ENCODE results near the gene PARP11. TPM values are rescaled to one million over a fixed set of nuclear protein-coding genes. Genes with fewer than 3 reads are reported as not detected.

The PARP11 gene
- total and polyA plus RNA-seq, 2 donors: 7.1 to 10.4 TPM

- no peak for DNase-seq (ENCODE audit: low read depth in 6 of 9, low spot score in 9 of 9)
- Histone ChIP-seq H3K4me1 (ENCODE audit: control insufficient read depth in 2 of 2, insufficient read depth in 2 of 2, low read length in 2 of 2) (peaks cover 0 to 16% of the 10 kb centered on the region in 2 donors), H3K9me3 (ENCODE audit: control insufficient read depth in 2 of 2, insufficient read depth in 1 of 2, low read length in 1 of 2) (no peaks in the 10 kb centered on the region), H3K36me3 (ENCODE audit: control insufficient read depth in 2 of 2, insufficient read depth in 2 of 2, low read length in 1 of 2) (no peaks in the 10 kb centered on the region), H3K27me3 (ENCODE audit: control insufficient read depth in 2 of 2, insufficient read depth in 1 of 2, low read length in 1 of 2) (no peaks in the 10 kb centered on the region), H3K4me3 (ENCODE audit: low read length in 2 of 2) (no peak overlapping the region), H3K27ac (ENCODE audit: low read depth in 1 of 2, low read length in 1 of 2) (no peak overlapping the region)
- WGBS: 92% methylated on average over 5 of the region's 5 CpGs
These were observed 97.7 kb downstream of the PARP11 start for GRCh38 chr12:3775385-3776035.

GRCh38 chr12:3772380-3772779 lies 100.8 kb downstream of the PARP11 start:
- H3K4me1 ChIP-seq (ENCODE audit: control insufficient read depth in 2 of 2, insufficient read depth in 2 of 2, low read length in 2 of 2): peaks cover 0 to 16% of the 10 kb centered on the region in 2 donors
- peak overlapping the region in 1 of 2 donors; percentile 67 for H3K27ac ChIP-seq (ENCODE audit: low read depth in 1 of 2, low read length in 1 of 2)
- H3K36me3 ChIP-seq (ENCODE audit: control insufficient read depth in 2 of 2, insufficient read depth in 2 of 2, low read length in 1 of 2): no peaks in the 10 kb centered on the region
- 38% methylated on average over 4 of the region's 4 CpGs for WGBS
- no peak overlapping the region for H3K4me3 ChIP-seq (ENCODE audit: low read length in 2 of 2)
- DNase-seq (ENCODE audit: low read depth in 6 of 9, low spot score in 9 of 9): peak in 5 of 9 donors; percentile 38 to 74 (median 41)
- no peaks in the 10 kb centered on the region for H3K27me3 ChIP-seq (ENCODE audit: control insufficient read depth in 2 of 2, insufficient read depth in 1 of 2, low read length in 1 of 2)
- H3K9me3 ChIP-seq (ENCODE audit: control insufficient read depth in 2 of 2, insufficient read depth in 1 of 2, low read length in 1 of 2): no peaks in the 10 kb centered on the region

- Histone ChIP-seq H3K4me3 (ENCODE audit: low read length in 2 of 2) (no peak overlapping the region), H3K27ac (ENCODE audit: low read depth in 1 of 2, low read length in 1 of 2) (peak overlapping the region in 1 of 2 donors; percentile 67), H3K9me3 (ENCODE audit: control insufficient read depth in 2 of 2, insufficient read depth in 1 of 2, low read length in 1 of 2) (no peaks in the 10 kb centered on the region), H3K36me3 (ENCODE audit: control insufficient read depth in 2 of 2, insufficient read depth in 2 of 2, low read length in 1 of 2) (no peaks in the 10 kb centered on the region), H3K4me1 (ENCODE audit: control insufficient read depth in 2 of 2, insufficient read depth in 2 of 2, low read length in 2 of 2) (peaks cover 0 to 16% of the 10 kb centered on the region in 2 donors), H3K27me3 (ENCODE audit: control insufficient read depth in 2 of 2, insufficient read depth in 1 of 2, low read length in 1 of 2) (no peaks in the 10 kb centered on the region)
- DNase-seq (ENCODE audit: low read depth in 6 of 9, low spot score in 9 of 9): no peak
- WGBS: 93% methylated on average over 1 of the region's 1 CpG
These were observed 101.3 kb downstream of the PARP11 start for GRCh38 chr12:3771853-3772252.

GRCh38 chr12:3770891-3771290 lies 102.3 kb downstream of the PARP11 start:
- H3K36me3 ChIP-seq (ENCODE audit: control insufficient read depth in 2 of 2, insufficient read depth in 2 of 2, low read length in 1 of 2): no peaks in the 10 kb centered on the region

GRCh38 chr12:3768911-3769447 lies 104.2 kb downstream of the PARP11 start:
- Histone ChIP-seq H3K27me3 (ENCODE audit: control insufficient read depth in 2 of 2, insufficient read depth in 1 of 2, low read length in 1 of 2) (no peaks in the 10 kb centered on the region), H3K36me3 (ENCODE audit: control insufficient read depth in 2 of 2, insufficient read depth in 2 of 2, low read length in 1 of 2) (no peaks in the 10 kb centered on the region), H3K4me3 (ENCODE audit: low read length in 2 of 2) (no peak overlapping the region), H3K27ac (ENCODE audit: low read depth in 1 of 2, low read length in 1 of 2) (no peak overlapping the region), H3K9me3 (ENCODE audit: control insufficient read depth in 2 of 2, insufficient read depth in 1 of 2, low read length in 1 of 2) (no peaks in the 10 kb centered on the region), H3K4me1 (ENCODE audit: control insufficient read depth in 2 of 2, insufficient read depth in 2 of 2, low read length in 2 of 2) (peaks cover 0 to 16% of the 10 kb centered on the region in 2 donors)
- WGBS: 96% methylated on average over 3 of the region's 3 CpGs
- no peak for DNase-seq (ENCODE audit: low read depth in 6 of 9, low spot score in 9 of 9)

More at GRCh38 chr12:3770891-3771290, 102.3 kb downstream of the PARP11 start:
- Histone ChIP-seq H3K4me1 (ENCODE audit: control insufficient read depth in 2 of 2, insufficient read depth in 2 of 2, low read length in 2 of 2) (peaks cover 0 to 16% of the 10 kb centered on the region in 2 donors), H3K9me3 (ENCODE audit: control insufficient read depth in 2 of 2, insufficient read depth in 1 of 2, low read length in 1 of 2) (no peaks in the 10 kb centered on the region), H3K27me3 (ENCODE audit: control insufficient read depth in 2 of 2, insufficient read depth in 1 of 2, low read length in 1 of 2) (no peaks in the 10 kb centered on the region), H3K4me3 (ENCODE audit: low read length in 2 of 2) (no peak overlapping the region), H3K27ac (ENCODE audit: low read depth in 1 of 2, low read length in 1 of 2) (no peak overlapping the region)
- 96% methylated on average over 1 of the region's 1 CpG for WGBS
- DNase-seq (ENCODE audit: low read depth in 6 of 9, low spot score in 9 of 9): no peak

GRCh38 chr12:3761116-3761735 lies 112.0 kb downstream of the PARP11 start:
- no peaks in the 10 kb centered on the region for H3K4me1 ChIP-seq (ENCODE audit: control insufficient read depth in 2 of 2, insufficient read depth in 2 of 2, low read length in 2 of 2)
- WGBS: 81% methylated on average over 7 of the region's 7 CpGs

GRCh38 chr12:3759878-3760277 lies 113.3 kb downstream of the PARP11 start:
- WGBS: 56% methylated on average over 2 of the region's 2 CpGs
- no peak for DNase-seq (ENCODE audit: low read depth in 6 of 9, low spot score in 9 of 9)

More at GRCh38 chr12:3761116-3761735, 112.0 kb downstream of the PARP11 start:
- no peak for DNase-seq (ENCODE audit: low read depth in 6 of 9, low spot score in 9 of 9)
- no peak overlapping the region for H3K27ac ChIP-seq (ENCODE audit: low read depth in 1 of 2, low read length in 1 of 2)
- H3K36me3 ChIP-seq (ENCODE audit: control insufficient read depth in 2 of 2, insufficient read depth in 2 of 2, low read length in 1 of 2): no peaks in the 10 kb centered on the region
- H3K4me3 ChIP-seq (ENCODE audit: low read length in 2 of 2): no peak overlapping the region
- H3K9me3 ChIP-seq (ENCODE audit: control insufficient read depth in 2 of 2, insufficient read depth in 1 of 2, low read length in 1 of 2): no peaks in the 10 kb centered on the region
- no peaks in the 10 kb centered on the region for H3K27me3 ChIP-seq (ENCODE audit: control insufficient read depth in 2 of 2, insufficient read depth in 1 of 2, low read length in 1 of 2)

More at GRCh38 chr12:3759878-3760277, 113.3 kb downstream of the PARP11 start:
- H3K4me1 ChIP-seq (ENCODE audit: control insufficient read depth in 2 of 2, insufficient read depth in 2 of 2, low read length in 2 of 2): peaks cover 0 to under 1% of the 10 kb centered on the region in 2 donors
- H3K27me3 ChIP-seq (ENCODE audit: control insufficient read depth in 2 of 2, insufficient read depth in 1 of 2, low read length in 1 of 2): no peaks in the 10 kb centered on the region
- H3K4me3 ChIP-seq (ENCODE audit: low read length in 2 of 2): no peak overlapping the region
- no peak overlapping the region for H3K27ac ChIP-seq (ENCODE audit: low read depth in 1 of 2, low read length in 1 of 2)
- no peaks in the 10 kb centered on the region for H3K36me3 ChIP-seq (ENCODE audit: control insufficient read depth in 2 of 2, insufficient read depth in 2 of 2, low read length in 1 of 2)
- H3K9me3 ChIP-seq (ENCODE audit: control insufficient read depth in 2 of 2, insufficient read depth in 1 of 2, low read length in 1 of 2): no peaks in the 10 kb centered on the region
